ENCODE results near the gene FLACC1. TPM values are rescaled to one million over a fixed set of nuclear protein-coding genes. Genes with fewer than 3 reads are reported as not detected.

Gene FLACC1
- total RNA-seq, 1 experiment from 2014 or later = 0.17 TPM

- no peaks in the 10 kb centered on the region for H3K9me3 Mint-ChIP-seq
- POLR2A ChIA-PET = no interaction called here
- ATAC-seq = no peak
- no peaks in the 10 kb centered on the region for H3K36me3 Mint-ChIP-seq
- no peaks in the 10 kb centered on the region for H3K27me3 Mint-ChIP-seq (ENCODE audit: low read depth)
- TF ChIP-seq USF1 (CRISPR knock-in tag; IDR thresholded peaks at IDR 0.05) = no peak
- TF ChIP-seq, protein P1, sequence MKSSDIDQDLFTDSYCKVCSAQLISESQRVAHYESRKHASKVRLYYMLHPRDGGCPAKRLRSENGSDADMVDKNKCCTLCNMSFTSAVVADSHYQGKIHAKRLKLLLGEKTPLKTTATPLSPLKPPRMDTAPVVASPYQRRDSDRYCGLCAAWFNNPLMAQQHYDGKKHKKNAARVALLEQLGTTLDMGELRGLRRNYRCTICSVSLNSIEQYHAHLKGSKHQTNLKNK (CRISPR knock-in tag; IDR thresholded peaks at IDR 0.05) = no peak
- no peak for TF ChIP-seq ARID4B (CRISPR knock-in tag; IDR thresholded peaks at IDR 0.05; ENCODE audit: borderline replicate concordance)
- no peak for TF ChIP-seq TEAD4 (CRISPR knock-in tag; IDR thresholded peaks at IDR 0.05)
- no peak for TF ChIP-seq STAT6 (CRISPR knock-in tag; conservative IDR thresholded peaks at IDR 0.05; ENCODE audit: low read depth)
- no peak for TF ChIP-seq ZNF121 (CRISPR knock-in tag; IDR thresholded peaks at IDR 0.05)
- no peak for TF ChIP-seq JAZF1 (CRISPR knock-in tag; IDR thresholded peaks at IDR 0.05)
- CTCF ChIA-PET = interaction anchor here (2.8 kb wide), 1 partner anchor 31 kb away, joined by 8 read pairs; no protein-coding TSS in a partner anchor
- H3K4me1 Mint-ChIP-seq = peaks cover 7% of the 10 kb centered on the region
- H3K27ac Mint-ChIP-seq = no peak overlapping the region
- H3K4me3 Mint-ChIP-seq = no peak overlapping the region
- no peak for DNase-seq (ENCODE audit: low spot score)
Observed at GRCh38 chr2:201263779-201264178, 93.4 kb downstream of the FLACC1 start.

DNA sequence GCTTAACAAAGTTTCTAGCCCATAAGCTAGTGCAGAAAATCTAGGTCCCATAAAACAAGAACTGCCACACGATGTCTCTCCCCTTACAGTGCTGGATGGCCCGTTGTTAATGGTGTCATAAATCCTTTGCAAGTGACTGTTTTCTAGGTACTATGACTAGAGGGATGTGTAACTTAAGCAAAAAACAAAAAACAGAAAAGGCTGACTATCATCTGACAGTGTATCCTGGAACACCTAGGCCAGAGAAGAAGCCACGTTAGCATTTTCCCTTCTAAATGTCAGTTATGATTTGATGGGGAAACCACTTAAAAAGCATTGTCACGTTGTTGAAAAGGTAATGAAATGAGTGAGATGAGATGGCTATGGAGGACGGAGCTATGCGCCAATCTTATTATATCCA, 94.4 kb downstream of the FLACC1 start:
- POLR2A ChIA-PET = no interaction called here
- Mint-ChIP-seq H3K36me3 (no peaks in the 10 kb centered on the region), H3K27me3 (ENCODE audit: low read depth) (no peaks in the 10 kb centered on the region), H3K27ac (no peak overlapping the region; the same call in 1 of the 2 replicates), H3K4me3 (no peak overlapping the region), H3K4me1 (peaks cover 18% of the 10 kb centered on the region), H3K9me3 (no peaks in the 10 kb centered on the region)
- CTCF ChIA-PET = interaction anchor here (1.0 to 2.8 kb wide), 2 partner anchors 30 to 101 kb away, joined by 3 to 8 read pairs; no protein-coding TSS in a partner anchor
- ATAC-seq (no peak), DNase-seq (ENCODE audit: low spot score) (no peak)
- TF ChIP-seq AR (CRISPR knock-in tag; IDR thresholded peaks at IDR 0.05) (no peak), ZNF281 (CRISPR knock-in tag; IDR thresholded peaks at IDR 0.05) (no peak), ZNF263 (CRISPR knock-in tag; IDR thresholded peaks at IDR 0.05; ENCODE audit: low read depth) (no peak), ZNF219 (CRISPR knock-in tag; IDR thresholded peaks at IDR 0.05; ENCODE audit: borderline replicate concordance) (no peak), TP53 (CRISPR knock-in tag; IDR thresholded peaks at IDR 0.05) (no peak), PRDM15 (CRISPR knock-in tag; IDR thresholded peaks at IDR 0.05) (no peak), ZNF138 (CRISPR knock-in tag; conservative IDR thresholded peaks at IDR 0.05) (no peak), JUN (CRISPR knock-in tag; IDR thresholded peaks at IDR 0.05) (no peak)
- TF ChIP-seq, protein P2, sequence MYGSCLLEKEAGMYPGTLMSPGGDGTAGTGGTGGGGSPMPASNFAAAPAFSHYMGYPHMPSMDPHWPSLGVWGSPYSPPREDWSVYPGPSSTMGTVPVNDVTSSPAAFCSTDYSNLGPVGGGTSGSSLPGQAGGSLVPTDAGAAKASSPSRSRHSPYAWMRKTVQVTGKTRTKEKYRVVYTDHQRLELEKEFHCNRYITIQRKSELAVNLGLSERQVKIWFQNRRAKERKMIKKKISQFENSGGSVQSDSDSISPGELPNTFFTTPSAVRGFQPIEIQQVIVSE (CRISPR knock-in tag; IDR thresholded peaks at IDR 0.05; ENCODE audit: borderline replicate concordance) = no peak
